Upper lobe of left lung (tissue), 6 donors: ENCODE measurements around the gene COG5. TPM values are rescaled to one million over a fixed set of nuclear protein-coding genes. Genes with fewer than 3 reads are reported as not detected.
A peak's percentile ranks its signal among the peaks of the same experiment; 100 is the strongest.

Experiments
- ATAC-seq, 2 donors: fragments of 200-7000 bp; cut with Tn5 transposase; one replicate each; pipeline ENCODE4 v1.9.1; 2022; ENCODE audit warnings: mild to moderate bottlenecking in 2 of 2, moderate library complexity in 2 of 2; ENCODE audit not compliant: low FRiP score in 2 of 2
- DNase-seq, 2 donors: peaks; one replicate each; pipeline ENCODE4 v3.0.0-alpha.2; 2019 to 2020
- H3K27ac ChIP-seq, 4 donors: fragments of 200-600 bp; sonication (generic); one replicate each; pipeline ENCODE4 v1.5.1; 2016 to 2019
- H3K27me3 ChIP-seq, 4 donors: fragments of 200-600 bp; sonication (generic); one replicate each; pipeline ENCODE4 v1.5.1; 2017 to 2019
- H3K36me3 ChIP-seq, 4 donors: fragments of 200-600 bp; sonication (generic); one replicate each; pipeline ENCODE4 v1.5.1; 2016 to 2019
- H3K4me1 ChIP-seq, 4 donors: fragments of 200-600 bp; sonication (generic); one replicate each; pipeline ENCODE4 v1.5.1; 2018 to 2019
- H3K4me3 ChIP-seq, 4 donors: fragments of 200-600 bp; sonication (generic); one replicate each; pipeline ENCODE4 v1.5.1; 2017 to 2019; ENCODE audit warnings: mild to moderate bottlenecking in 2 of 4, moderate library complexity in 1 of 4
- H3K9me3 ChIP-seq, 4 donors: fragments of 200-600 bp; sonication (generic); one replicate each; pipeline ENCODE4 v1.5.1; 2018 to 2019
- CTCF ChIP-seq, 6 experiments: fragments of 450-650 bp in 4 of 6; fragments of 200-600 bp in 2 of 6; sonication (generic) in 2 of 6; IDR thresholded peaks; one replicate each; pipeline ENCODE4 v1.5.1; 2016 to 2019; ENCODE audit warnings: antibody characterized with exemption in 6 of 6
- EP300 ChIP-seq, 4 donors: sonication (generic); formaldehyde crosslinking; IDR thresholded peaks; one replicate each; pipeline ENCODE4 v1.5.1; 2017; ENCODE audit warnings: antibody characterized with exemption in 4 of 4, control low read depth in 2 of 4
- POLR2A ChIP-seq, 4 donors: fragments of 450-650 bp; IDR thresholded peaks; one replicate each; pipeline ENCODE4 v1.5.1; 2016 to 2017; ENCODE audit warnings: antibody characterized with exemption in 4 of 4, mild to moderate bottlenecking in 2 of 4
- POLR2AphosphoS5 ChIP-seq, 2 donors: sonication (generic); formaldehyde crosslinking; IDR thresholded peaks; one replicate each; pipeline ENCODE4 v1.5.1; 2017; ENCODE audit warnings: antibody characterized with exemption in 2 of 2
- WGBS, 2 donors: methylation state at CpG; one replicate each; pipeline ENCODE4 v1.1.5; 2017 to 2018; 5-methylcytosine and 5-hydroxymethylcytosine counted together
- total RNA-seq, 6 donors: library from RNA; depleted of rRNA in 4 of 6; stranded (reverse); fragments of >200 nt in 4 of 6; gene quantifications; one replicate each; pipeline versions ENCODE4 v1.1.0 to v1.2.1, GENCODE V29; 2016 to 2021
- donor health status: DM: no; HTN: no; CAD: no; lungs with moderate emphysema.
- donor health status: DM: no; HTN: yes; CAD: no; lungs with severe emphysema.

Gene COG5
- total RNA-seq, 6 donors from 2014 or later: 31.6 to 88.0 (median 50.5) TPM

- peaks cover 36 to 53% (median 47%) of the 10 kb centered on the region in 4 donors for H3K4me1 ChIP-seq
- peak overlapping the region; percentile 97 to 100 (median 99) for H3K27ac ChIP-seq
- 10% methylated on average over 13 of the region's 13 CpGs for WGBS, 2 donors
- H3K36me3 ChIP-seq: no peaks in the 10 kb centered on the region
- H3K9me3 ChIP-seq: no peaks in the 10 kb centered on the region
- no peaks in the 10 kb centered on the region for H3K27me3 ChIP-seq
- DNase-seq (no peak), ATAC-seq (no peak)
- peak overlapping the region; percentile 73 to 96 (median 86) for H3K4me3 ChIP-seq
- TF ChIP-seq POLR2A (IDR thresholded peaks at IDR 0.05) (no peak), POLR2AphosphoS5 (IDR thresholded peaks at IDR 0.05) (no peak), EP300 (IDR thresholded peaks at IDR 0.05) (no peak), CTCF (IDR thresholded peaks at IDR 0.05) (no peak)
Measured at GRCh38 chr7:107170051-107170915, 393.4 kb downstream of the COG5 start.

- DNase-seq (peak; percentile 97), ATAC-seq (peak; percentile 85 to 89)
- peaks cover 29 to 44% (median 39%) of the 10 kb centered on the region in 4 donors for H3K4me1 ChIP-seq
- peak overlapping the region; percentile 73 to 96 (median 86) for H3K4me3 ChIP-seq
- TF ChIP-seq CTCF (IDR thresholded peaks at IDR 0.05): peak in 2 of 6 experiments; percentile 27 to 28
- TF ChIP-seq POLR2A (IDR thresholded peaks at IDR 0.05): peak in 3 of 4 donors; percentile 51 to 88 (median 73)
- TF ChIP-seq EP300 (IDR thresholded peaks at IDR 0.05): peak in 2 of 4 donors; percentile 35 to 79
- TF ChIP-seq POLR2AphosphoS5 (IDR thresholded peaks at IDR 0.05): peak; percentile 78 to 87
- no peaks in the 10 kb centered on the region for H3K27me3 ChIP-seq
- 1% methylated on average over 36 to 39 of the region's 73 CpGs for WGBS, 2 donors
- H3K9me3 ChIP-seq: no peaks in the 10 kb centered on the region
- H3K27ac ChIP-seq: peak overlapping the region; percentile 97 to 100 (median 99)
- H3K36me3 ChIP-seq: no peaks in the 10 kb centered on the region
Measured at GRCh38 chr7:107169120-107170050, 394.3 kb downstream of the COG5 start.

DNA sequence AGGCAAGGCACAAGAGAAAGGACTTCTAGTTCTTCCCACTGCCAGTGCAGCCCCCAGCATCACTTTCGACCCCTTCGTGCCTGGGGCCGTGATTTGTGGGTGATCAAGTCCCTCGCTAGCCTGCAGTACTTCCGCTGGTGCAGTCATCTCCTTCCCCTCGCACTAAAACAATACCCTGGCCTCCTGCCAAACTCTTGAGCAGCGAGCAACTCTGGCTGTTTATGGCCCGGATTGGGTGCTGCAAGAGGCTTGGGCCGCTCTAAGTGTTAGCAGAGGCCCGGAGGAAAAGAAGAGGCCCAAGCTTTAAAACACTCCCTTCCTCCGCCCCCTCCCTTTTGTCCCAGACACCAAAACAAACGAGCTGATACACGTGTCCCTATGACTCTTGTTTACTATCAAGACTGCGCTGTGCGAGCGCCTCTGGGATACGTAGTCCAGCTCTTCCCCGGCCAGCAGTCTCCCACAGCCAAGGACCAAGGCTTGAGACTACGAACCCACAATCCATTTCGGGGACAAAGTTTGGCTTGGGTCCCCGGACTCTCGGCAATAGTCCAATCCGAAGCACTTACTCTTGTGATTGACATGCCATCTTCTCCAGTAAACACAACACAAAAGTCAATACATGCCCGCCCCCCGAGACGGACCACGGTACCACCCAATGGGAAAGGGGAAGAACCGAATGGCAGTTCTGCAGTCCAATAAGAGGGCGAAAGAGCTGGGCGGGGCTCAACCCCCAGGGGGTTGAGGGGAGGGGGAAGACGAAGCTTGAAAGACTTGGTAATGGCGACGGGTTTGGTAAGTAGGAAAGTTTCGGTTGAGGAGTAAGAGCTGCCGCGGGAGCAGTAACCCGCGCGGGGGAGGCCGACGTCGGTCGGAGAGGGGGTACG is 395.2 kb downstream of the COG5 start, which contains the start of gene HBP1:
Gene HBP1 (plus strand): TSS at position 771 of the 887 bp plus-strand sequence. CDS start 10,891 bp downstream, outside the sequence.
- DNase-seq: peak in 1 of 2 donors; percentile 100

More for the DNA sequence above, 395.2 kb downstream of the COG5 start, which contains the start of gene HBP1:
- peak; percentile 94 to 99 for ATAC-seq
- Histone ChIP-seq H3K36me3 (no peaks in the 10 kb centered on the region), H3K9me3 (no peaks in the 10 kb centered on the region), H3K4me1 (peaks cover 20 to 35% (median 30%) of the 10 kb centered on the region in 4 donors), H3K27ac (peak within 1 kb of the TSS; percentile 97 to 100 (median 99)), H3K4me3 (peak within 1 kb of the TSS; percentile 73 to 96 (median 86)), H3K27me3 (no peaks in the 10 kb centered on the region)
- 0 to 1% methylated on average over 26 to 44 of the region's 44 CpGs for WGBS, 2 donors
- no peak for TF ChIP-seq CTCF (IDR thresholded peaks at IDR 0.05)
- peak in 3 of 4 donors; percentile 45 to 90 (median 85) for TF ChIP-seq POLR2A (IDR thresholded peaks at IDR 0.05)
- peak in 1 of 4 donors; percentile 42 for TF ChIP-seq EP300 (IDR thresholded peaks at IDR 0.05)
- peak; percentile 78 to 80 for TF ChIP-seq POLR2AphosphoS5 (IDR thresholded peaks at IDR 0.05)
